HPDE6-E6E7 (cell line): ENCODE results near the gene ANKFN1.

Experiments
- DNase-seq: peaks from one replicate; pipeline ENCODE4 v3.0.0; 2011; ENCODE audit warnings: missing footprints; ENCODE audit errors: extremely low spot score

The ANKFN1 gene

GRCh38 chr17:56152874-56153602 lies at the start of gene ANKFN1:
ANKFN1 (plus strand) TSS chr17:56153475; CDS start chr17:56212668, 59,193 bp downstream.
- DNase-seq = no peak

GRCh38 chr17:56108811-56109284 lies 44.4 kb upstream of the ANKFN1 start:
- DNase-seq = no peak

GRCh38 chr17:56109836-56110235 lies 43.4 kb upstream of the ANKFN1 start:
- DNase-seq = no peak

GRCh38 chr17:56110463-56111135 lies 42.7 kb upstream of the ANKFN1 start:
- no peak for DNase-seq

GRCh38 chr17:56111706-56112485 lies 41.4 kb upstream of the ANKFN1 start:
- no peak for DNase-seq

- no peak for DNase-seq
Observed at GRCh38 chr17:56113486-56113885, 39.8 kb upstream of the ANKFN1 start.

- DNase-seq = no peak
Observed at GRCh38 chr17:56114469-56114868, 38.8 kb upstream of the ANKFN1 start.

GRCh38 chr17:56119191-56119590 lies 34.1 kb upstream of the ANKFN1 start:
- no peak for DNase-seq

GRCh38 chr17:56119936-56120335 lies 33.3 kb upstream of the ANKFN1 start:
- DNase-seq = no peak

GRCh38 chr17:56121191-56122051 lies 31.9 kb upstream of the ANKFN1 start:
- DNase-seq = no peak

GRCh38 chr17:56125830-56126819 lies 27.1 kb upstream of the ANKFN1 start:
- no peak for DNase-seq

- no peak for DNase-seq
Observed at GRCh38 chr17:56130026-56130425, 23.2 kb upstream of the ANKFN1 start.

GRCh38 chr17:56130631-56131030 lies 22.6 kb upstream of the ANKFN1 start:
- no peak for DNase-seq

GRCh38 chr17:56131431-56131830 lies 21.8 kb upstream of the ANKFN1 start:
- DNase-seq = no peak

- no peak for DNase-seq
Observed at GRCh38 chr17:56136301-56136700, 17.0 kb upstream of the ANKFN1 start.

- DNase-seq = no peak
Observed at GRCh38 chr17:56141046-56141839, 12.0 kb upstream of the ANKFN1 start.

- DNase-seq = no peak
Observed at GRCh38 chr17:56142325-56142724, 10.9 kb upstream of the ANKFN1 start.

GRCh38 chr17:56142781-56143180 lies 10.5 kb upstream of the ANKFN1 start:
- DNase-seq = no peak

- DNase-seq = no peak
Observed at GRCh38 chr17:56144223-56144622, 9.1 kb upstream of the ANKFN1 start.
